OCI-M1 (cell line): ENCODE results near the gene LFNG.
"Not testable (repeated sequence)": the region's sequence is repeated elsewhere in the genome, so short reads cannot be mapped to it uniquely, and the experiment has no call there.

Experiments used
- DNase-seq: peaks from one replicate; lab custom pipeline; 2025; lab: John Stamatoyannopoulos, UW

LFNG gene

DNA sequence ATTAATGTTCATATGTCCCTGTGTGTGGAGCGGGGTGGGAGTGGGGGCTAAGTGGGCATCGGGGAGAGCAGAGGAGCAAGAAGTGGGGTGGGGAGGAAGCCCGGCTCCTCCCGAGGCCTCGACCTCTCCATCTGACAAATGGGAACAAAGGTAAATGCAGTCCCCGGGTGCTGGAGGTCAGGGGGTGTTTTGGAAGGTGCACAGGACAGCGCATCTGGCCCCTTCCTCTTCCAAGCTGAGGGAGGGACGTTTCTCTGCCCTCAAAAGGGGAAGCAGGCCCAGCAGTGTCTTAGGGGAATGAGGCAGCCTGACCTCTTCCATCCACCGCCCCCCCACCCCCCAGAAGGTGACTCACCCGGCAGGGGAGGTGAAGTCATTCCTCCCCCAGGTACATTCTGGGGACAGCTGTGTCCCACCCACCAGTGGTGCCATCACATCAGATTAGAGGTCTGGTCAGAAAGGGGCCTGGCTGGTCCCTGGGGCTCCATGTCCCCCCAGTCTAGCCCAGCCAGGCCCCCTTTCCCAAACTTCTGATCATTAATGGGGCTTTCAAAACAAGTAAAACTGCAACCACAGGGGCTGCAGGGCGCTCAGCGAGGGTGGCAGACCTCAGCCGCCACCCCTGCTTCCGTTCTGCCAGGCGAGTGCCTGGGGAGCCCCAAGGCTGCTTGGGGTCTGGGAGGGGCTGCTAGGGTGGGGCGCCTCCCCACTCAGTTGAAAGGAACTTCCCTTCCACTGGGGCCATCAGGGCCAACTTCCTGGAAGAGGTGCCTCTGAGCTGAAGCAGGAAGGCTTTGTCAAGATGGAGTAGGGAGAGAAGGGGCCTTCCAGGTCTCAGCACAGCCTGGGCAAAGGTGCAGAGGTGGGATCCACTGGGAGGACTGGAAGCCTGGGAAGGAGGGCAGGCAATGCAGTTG lies 10.8 kb downstream of the LFNG start:
- peak; percentile 42 for DNase-seq

DNA sequence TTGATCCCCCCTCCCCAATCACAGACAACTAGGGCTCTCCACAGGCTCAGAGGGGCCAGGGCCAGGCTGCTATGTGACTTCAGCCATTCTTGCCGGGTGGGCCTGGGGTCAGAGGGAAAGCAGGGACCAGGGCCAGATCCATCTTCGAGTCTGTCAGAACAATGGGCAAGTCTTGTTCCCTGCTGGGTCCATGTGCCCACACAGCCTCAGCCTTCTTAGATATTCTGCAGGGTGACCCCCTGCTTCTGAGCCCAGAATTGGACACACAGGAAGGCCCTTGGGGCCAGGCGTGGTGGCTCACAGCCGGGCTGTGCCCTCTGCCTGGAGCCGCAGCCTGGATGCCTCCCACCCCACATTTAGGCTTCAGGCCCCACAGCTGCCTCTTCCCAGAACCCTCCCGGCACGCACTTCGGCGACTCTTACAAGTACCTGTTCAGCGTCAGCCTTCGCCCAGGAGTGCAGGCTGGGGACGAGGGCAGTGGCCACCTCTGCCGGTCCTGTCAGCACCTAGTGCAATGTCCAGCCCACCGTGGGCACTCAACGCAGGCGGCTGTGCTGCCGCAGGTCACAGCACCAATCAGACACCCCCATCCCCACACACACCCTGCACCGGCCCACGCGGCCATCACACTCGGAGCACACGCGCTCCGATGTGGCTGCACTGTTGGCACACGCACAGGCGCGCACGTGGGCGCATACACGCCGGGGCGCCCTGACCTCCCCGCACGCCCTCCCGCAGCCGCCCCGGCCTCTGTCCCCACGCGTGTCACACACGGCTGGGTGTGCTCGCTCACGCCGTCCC lies 11.6 kb downstream of the LFNG start:
- not testable (repeated sequence) for DNase-seq

DNA sequence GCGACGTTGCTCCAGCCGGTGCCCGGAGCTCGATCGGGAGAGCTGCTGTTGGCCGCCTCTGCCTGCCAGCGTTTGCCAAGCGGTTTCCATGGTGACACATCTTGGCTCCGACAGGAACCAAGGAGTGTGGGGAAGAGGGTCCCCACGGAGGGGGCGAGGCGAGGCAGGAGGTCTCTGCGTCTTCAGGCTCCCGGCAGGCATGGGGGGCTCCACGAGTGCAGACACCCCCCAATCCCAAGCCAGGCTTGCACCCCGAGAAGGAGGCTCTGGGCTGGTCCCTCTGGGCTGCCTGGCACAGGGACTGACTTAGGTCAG lies 12.2 kb downstream of the LFNG start:
- not testable (repeated sequence) for DNase-seq

DNA sequence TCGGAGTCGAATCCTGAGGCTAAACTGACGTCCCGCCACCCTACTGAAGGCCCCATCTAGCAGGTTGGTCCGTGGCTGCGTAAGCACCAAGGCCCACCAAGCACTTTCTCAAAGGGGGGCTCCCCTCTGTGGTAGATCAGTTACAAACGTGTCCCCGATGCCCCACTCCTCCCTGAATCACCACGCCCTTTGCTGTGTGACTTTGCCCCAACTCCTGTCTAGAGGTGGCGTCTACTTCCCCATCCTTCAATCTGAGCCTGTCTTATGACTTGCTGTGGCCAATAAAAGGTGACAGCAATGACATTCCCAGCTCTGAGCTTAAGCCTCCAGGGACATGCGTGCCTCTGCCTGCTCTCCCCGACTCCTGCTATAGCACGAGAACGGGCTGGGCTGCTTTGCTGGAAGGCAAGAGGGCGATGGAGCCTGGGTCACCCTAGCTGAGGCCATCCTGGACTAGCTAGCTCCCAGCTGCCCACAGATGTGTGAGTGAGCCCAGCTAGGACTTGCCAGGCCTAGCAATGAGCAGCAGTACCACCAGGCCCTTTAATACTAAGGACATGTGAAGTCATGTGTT lies 12.7 kb downstream of the LFNG start:
- DNase-seq: not testable (repeated sequence)

DNA sequence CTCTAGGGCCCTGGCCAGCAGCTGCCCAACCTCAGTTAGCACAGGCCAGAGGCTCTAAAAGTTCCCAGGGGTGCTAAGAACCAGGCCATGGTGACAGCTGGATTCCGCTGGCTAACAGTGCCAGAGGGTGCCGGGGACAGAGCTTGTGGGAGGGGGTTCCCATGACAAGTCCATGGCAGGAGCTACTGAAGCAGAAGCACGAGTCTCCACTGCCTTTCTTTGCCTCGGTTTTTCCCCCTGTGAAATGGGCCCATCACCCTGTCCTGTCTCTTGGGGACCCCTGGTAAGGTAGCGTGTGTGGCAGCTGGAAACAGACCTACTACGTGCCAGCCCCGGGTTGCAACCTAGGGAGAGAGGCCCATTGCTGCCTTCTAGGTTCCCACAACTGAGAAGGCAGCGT lies 13.2 kb downstream of the LFNG start:
- DNase-seq: not testable (repeated sequence)

DNA sequence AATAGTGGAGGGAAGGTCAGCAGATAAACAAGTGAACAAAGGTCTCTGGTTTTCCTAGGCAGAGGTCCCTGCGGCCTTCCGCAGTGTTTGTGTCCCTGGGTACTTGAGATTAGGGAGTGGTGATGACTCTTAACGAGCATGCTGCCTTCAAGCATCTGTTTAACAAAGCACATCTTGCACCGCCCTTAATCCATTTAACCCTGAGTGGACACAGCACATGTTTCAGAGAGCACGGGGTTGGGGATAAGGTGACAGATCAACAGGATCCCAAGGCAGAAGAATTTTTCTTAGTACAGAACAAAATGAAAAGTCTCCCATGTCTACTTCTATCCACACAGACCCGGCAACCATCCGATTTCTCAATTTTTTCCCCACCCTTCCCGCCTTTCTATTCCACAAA lies 14.0 kb downstream of the LFNG start:
- not testable (repeated sequence) for DNase-seq

DNA sequence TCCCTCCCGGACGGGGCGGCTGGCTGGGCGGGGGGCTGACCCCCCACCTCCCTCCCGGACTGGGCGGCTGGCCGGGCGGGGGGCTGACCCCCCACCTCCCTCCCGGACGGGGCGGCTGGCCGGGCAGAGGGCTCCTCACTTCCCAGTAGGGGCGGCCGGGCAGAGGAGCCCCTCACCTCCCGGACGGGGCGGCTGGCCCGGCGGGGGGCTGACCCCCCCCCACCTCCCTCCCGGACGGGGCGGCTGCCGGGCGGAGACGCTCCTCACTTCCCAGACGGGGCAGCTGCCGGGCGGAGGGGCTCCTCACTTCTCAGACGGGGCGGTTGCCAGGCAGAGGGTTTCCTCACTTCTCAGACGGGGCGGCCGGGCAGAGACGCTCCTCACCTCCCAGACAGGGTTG lies 14.6 kb downstream of the LFNG start:
- not testable (repeated sequence) for DNase-seq

DNA sequence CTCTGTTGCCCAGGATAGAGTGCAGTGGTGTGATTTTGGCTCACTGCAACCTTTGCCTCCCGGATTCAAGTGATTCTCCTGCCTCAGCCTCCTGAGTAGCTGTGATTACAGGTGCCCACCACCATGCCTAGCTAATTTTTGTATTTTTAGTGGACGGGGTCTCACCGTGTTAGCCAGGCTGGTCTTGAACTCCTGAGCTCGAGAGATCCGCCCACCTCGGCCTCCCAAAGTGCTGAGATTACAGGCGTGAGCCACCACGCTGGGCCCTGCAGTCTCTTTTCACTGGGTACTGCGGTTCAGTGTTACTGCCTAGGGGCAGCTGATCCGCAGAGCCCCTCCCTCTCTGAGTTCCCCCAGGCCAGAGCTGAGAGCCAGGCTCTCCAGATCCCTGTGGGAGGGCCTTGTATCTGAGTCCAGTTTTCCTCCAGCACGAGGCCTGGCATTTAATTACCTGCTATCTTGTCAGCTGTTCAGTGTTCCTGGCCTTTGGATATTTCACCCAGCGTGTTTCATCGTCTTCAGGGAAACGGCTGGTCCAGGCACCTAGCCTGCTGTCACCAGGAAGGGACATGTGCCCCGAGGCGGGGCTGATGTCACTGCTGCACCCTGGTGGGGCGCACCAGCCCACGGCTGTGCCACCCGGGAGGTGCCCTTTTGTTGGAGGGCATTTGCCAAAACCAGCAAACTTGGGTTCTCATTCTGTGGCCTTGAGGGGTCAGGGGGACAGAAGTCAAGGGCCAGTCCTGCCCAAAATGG lies 16.5 kb downstream of the LFNG start:
- not testable (repeated sequence) for DNase-seq

DNA sequence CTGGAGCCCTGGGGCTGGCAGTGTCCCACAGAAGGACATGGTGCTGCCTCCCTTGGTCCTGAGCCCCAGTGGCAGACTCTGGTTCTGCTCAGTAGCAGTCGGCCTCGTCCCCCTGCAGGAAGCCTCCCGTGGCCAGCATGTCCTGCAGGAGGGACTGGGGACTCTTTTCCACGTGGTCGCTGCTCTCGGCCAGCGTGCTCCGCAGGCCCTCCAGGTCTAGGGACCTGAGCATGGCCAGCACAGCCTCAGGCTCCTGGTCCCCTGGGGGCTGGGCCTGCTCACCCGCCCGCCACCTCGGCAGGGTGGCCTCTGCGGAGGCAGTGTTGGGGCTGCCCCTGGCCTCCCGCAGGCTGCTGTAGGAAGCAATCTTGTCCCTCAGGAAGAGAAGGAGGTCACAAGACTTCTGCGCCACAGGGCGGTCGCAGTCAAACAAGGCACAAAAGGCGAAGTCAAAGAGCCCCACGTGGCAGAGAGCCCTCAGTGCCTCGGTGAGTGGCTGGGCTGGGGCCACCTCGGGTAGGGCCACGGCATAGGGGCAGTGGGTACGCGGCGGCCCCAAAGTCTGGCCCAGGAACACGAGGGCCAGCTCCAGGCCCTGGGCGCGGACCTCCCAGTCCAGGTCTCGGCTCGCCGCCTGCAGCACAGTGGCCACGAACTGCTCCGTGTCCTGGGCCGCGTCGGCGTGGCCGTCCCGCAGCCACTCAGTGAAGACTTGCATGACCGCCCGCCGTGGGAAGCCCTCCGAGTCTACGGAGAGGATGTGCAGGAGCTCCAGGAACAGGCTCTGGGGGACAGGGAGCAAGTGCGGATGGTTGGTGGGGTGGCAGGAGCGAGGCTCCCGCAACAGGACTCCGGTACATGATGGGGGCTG lies 18.6 kb downstream of the LFNG start:
- DNase-seq: no peak

DNA sequence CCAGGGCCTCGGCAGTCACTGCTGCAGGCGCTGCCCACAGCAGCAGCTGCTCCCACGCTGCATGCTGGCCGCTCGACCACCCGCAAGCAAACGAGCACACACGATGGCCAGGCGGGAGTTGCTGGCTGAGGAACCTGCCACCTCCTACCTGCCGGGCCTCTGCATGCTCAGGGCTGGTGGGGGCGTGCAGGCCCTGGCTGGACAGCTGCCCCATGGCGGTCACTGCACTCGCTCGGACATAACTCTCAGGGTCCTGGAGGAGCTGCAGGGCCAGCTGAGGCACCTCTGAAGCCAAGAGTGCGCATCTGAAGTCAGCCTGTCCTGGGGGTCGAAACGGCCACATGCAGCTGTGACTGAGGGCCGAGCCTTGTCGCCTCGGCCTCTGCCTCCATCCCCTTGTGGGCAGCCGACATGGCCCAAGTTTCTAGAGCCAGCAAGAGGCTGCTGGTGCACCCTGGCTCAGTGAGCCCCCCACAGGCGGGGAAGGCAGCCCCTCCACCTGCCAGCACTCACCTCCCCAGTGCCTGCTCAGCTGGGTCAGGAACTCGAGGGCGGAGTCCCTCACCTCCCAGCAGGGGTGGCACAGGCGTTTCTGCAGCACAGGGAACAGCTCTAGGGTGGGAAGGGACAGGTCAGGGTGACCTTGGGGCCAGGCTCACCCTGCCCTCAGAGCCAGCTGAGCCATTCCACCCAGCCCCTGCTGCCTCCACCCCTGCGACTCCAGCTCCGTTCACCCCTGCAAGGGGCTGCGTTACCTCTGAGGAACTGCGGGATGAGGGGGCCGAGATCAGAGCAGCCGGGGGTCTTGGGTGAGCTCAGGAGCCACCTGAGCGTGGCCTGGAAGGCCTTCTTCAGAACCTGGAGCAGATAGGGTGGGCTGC lies 19.7 kb downstream of the LFNG start:
- DNase-seq: no peak

DNA sequence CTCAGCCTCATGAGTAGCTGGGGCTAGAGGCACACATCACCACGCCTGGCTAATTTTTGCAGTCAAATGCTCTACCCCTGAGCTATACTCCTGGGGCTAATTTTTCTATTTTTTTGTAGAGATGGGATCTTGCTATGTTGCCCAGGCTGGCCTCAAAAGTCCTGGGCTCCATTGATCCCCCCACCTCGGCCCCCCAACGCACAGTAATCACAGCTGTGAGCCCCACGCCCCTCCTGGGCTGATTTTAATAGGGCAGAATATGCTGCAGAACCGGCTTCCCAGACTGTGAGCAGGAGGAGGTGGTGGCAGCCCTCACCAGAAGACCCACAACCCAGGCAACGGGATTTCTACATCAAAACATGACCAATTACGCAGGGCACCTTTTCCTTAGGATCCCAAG lies 20.6 kb downstream of the LFNG start:
- no peak for DNase-seq

DNA sequence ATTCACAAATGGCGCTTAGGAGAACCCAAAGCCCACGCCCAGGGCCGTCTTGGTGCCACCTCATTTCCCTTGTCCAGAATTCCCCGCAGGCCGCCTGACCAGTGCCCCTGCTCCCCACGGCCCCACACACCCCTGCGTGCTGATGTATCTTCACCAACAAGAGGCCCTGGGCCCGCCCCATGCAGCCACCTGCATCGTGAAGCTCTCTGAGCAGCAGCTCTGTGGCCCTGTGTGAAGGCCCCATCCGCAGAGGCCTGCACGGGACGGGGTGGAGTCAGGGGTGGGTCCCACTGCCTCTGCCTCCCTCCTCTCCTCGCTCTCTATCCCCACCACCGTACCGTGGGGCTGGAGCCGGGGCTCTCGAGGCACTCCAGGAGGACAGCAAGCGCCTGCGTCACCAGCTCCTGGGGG lies 21.1 kb downstream of the LFNG start:
- no peak for DNase-seq

DNA sequence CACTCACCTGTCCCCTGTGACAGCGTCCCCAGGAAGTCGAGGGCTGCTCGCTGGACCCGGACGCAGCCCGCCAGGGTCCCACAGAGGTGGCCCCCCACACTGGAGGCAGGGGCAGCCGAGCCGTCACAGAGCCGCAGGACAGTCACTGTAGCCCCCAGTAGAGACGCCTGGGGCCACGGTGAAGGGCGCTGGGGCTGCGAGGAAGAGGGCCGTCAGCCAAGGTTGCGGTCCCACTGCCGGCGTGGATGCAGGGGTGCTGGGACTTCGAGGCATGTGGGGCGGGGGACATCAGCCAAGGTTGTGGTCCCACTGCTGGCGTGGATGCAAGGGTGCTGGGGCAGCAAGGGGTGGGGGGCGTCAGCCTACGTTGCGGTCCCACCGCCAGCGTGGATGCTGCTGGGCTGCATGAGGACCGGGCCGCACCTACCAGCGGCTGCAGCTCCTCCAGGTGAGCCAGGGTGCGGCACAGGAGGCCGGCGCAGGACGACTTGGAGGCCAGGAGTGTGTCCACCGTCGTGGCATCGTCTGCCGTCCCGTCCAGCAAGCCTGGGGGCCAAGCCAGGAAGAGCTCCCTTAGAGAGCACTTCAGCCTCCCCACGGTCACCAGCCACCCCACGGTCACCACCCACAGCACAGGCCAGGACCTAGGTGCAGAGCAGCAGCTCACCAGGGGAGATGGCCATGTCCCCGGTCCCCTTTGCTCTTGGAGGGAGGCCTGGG lies 21.9 kb downstream of the LFNG start:
- no peak for DNase-seq

DNA sequence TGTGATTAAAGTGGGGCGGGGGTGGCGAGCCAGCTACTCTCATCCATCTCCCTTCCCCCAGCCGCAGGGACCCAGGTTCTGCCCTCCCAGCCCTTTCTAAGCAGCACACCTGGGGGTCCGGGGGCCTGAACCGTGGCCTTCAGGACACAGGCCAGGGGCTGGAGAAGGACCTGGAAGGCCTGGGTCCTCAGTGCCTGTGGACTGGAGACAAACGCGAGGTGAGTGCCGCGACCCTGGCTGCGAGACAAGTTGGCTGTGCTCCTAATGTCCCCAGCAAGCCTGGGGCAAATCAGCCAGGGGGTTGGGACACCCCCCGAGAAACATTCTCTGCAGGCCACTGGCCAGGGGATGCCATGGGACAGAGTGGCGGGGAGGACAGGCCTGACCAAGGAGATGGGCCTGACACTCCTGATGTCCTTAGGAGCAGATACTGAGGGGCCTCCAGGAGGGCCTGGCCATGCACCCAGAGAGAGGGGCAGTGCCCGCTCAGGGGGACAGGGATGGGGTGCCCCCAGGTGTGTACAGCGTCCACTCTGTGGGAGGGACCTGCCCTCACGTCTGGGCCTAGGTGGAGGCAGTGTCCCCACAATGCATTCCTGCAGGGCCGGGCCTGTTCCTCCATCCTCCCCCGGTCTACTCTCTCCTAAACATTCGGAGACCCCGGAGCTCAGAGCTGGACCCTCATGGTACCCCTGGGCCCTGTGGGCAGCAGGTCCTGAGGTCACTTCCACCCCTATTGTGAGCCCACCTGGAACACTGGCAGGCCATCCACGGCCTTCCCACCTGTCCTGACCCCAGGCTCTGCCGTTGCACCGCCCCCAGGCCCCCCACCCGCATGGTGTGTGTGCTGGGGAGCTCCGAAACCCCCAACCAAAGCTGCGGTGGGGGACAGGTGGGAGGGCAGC lies 22.7 kb downstream of the LFNG start:
- no peak for DNase-seq

DNA sequence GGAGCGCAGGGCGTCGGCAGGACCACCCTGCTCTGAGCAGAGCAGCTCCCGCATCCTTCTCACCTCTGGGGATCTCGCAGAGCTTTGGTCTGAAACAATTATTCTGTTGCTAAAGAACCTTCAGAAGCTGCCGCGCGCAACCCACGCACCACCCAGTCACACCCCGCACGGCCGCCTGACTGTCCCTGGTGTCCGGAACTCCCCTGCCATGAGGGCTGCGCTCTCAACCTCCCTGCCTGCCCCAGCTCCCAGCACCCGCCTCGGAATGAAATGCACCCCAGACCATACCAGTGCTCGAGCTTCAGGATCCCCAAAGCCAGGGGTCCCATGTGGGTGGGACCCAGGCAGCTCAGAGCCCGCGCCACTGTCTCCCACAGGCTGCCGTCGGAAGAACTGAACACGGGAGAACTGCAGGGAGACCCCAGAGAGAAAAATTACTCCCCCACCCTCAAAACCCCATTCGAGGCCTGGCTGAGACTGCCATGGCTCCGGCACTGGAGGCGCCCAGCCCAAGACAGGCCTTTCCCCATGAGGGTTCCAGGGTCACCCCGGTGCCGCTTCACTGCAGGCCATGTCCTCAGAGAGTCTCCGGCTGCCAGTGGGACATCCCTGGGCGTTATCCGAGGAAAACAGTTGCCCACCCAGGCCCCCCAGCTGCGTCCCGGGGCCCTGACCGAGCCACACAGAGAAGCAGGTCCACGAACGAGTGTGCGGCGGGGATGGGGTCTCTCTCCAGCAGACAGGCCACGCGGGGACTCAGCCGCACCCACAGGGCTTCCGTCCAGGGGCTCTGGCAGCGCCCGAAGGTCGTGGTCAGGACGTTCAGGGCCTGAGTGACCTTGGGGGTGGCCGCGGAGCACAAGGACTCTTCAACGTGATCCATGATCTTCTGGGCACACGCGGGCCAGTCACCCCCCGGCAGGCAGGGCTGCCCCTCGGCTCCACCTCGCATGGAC lies 23.6 kb downstream of the LFNG start:
- DNase-seq: no peak

DNA sequence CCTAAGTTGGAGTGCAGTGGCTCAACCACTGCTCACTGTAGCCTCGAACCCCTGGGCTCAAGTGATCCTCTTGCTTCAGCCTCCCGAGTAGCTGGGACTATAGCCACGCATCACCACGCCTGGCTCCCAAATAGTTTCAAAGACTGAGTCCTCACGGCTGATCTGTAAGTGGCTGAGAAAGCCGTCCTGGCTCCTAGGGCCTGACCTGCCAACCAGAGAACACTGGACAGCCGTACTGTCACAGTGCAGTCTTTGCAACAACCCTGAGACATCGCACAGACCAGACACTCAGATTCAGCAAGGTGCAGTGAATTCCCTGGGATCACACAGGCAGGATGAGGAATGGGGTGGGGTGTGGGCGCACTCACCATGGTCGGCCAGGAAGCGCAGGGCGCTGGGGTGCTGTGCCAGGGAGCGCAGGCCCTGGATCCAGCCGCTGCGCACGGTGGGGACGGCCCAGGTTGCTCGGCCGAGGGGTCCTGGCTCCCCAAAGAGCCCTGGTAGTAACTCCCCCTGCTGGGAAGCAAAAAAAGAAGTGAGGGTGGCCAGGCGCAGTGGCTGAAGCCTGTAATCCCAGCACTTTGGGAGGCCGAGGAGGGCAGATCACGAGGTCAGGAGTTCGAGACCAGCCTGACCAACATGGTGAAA lies 25.1 kb downstream of the LFNG start:
- no peak for DNase-seq
